K562 (cell line): ENCODE results near the gene CDCA7L. TPM values are rescaled to one million over a fixed set of nuclear protein-coding genes. Genes with fewer than 3 reads are reported as not detected.

ENCODE experiments used
- ETS1 ChIP-seq: conservative IDR thresholded peaks from 2 replicates; pipeline ENCODE4 v1.6.1; 2011; ENCODE audit warnings: low read depth, mild to moderate bottlenecking, low read length; ENCODE audit not compliant: control insufficient read depth
- HIVEP1 ChIP-seq: fragments of 250-450 bp; sonication (Bioruptor Pico); IDR thresholded peaks from 2 replicates; pipeline ENCODE4 v1.4.0; 2020; ENCODE audit warnings: mild to moderate bottlenecking
- HMBOX1 ChIP-seq: sonication (generic); IDR thresholded peaks from 2 replicates; pipeline ENCODE4 v1.6.1; 2016
- NCOA1 ChIP-seq: fragments of 450-650 bp; IDR thresholded peaks from 2 replicates; pipeline ENCODE4 v1.6.1; 2016; ENCODE audit warnings: low read depth
- RCOR1 ChIP-seq, 2 experiments: IDR thresholded peaks; 2 replicates each; pipeline ENCODE4 v1.6.1; 2012; ENCODE audit warnings: low read depth in 2 of 2, low read length in 2 of 2, borderline replicate concordance in 1 of 2, improper control_type of control experiment in 1 of 2
- SMARCA5 ChIP-seq: fragments of 450-650 bp; IDR thresholded peaks from 2 replicates; pipeline ENCODE4 v1.6.1; 2016
- TAL1 ChIP-seq: fragments of 450-650 bp; IDR thresholded peaks from 2 replicates; pipeline ENCODE4 v1.6.1; 2016; ENCODE audit warnings: mild to moderate bottlenecking
- TCF3 ChIP-seq: sonication (generic); formaldehyde crosslinking; IDR thresholded peaks from 2 replicates; pipeline ENCODE4 v1.4.0; 2020; ENCODE audit warnings: mild to moderate bottlenecking, missing genetic modification reagents
- ZNF175 ChIP-seq: fragments of 200-800 bp; sonication (Bioruptor generic); IDR thresholded peaks from 2 replicates; pipeline ENCODE4 v1.6.1; 2016; ENCODE audit warnings: low read depth, mild to moderate bottlenecking, missing genetic modification characterization, missing compliant biosample characterization
- ZNF277 ChIP-seq: fragments of 250-450 bp; sonication (Bioruptor Pico); IDR thresholded peaks from 2 replicates; pipeline ENCODE4 v1.8.0; 2022; ENCODE audit warnings: inconsistent platforms, mild to moderate bottlenecking, moderate library complexity, borderline replicate concordance
- polyA plus RNA-seq, 8 experiments: library from polyadenylated mRNA; depleted of rRNA in 4 of 8; stranded (reverse) in 5 of 8; unstranded in 3 of 8; fragments of >200 nt; fragmentation: Nextera tagmentation in 2 of 8; fragmentation: Illumina TruSeq in 1 of 8; extraction: Ambion mirVana in 2 of 8; extraction: Trizol in 1 of 8; gene quantifications; 2 replicates each; pipeline versions ENCODE4 v1.2.1 to v1.2.3, GENCODE V29; 2011 to 2014; ENCODE audit warnings: inconsistent platforms in 1 of 8, missing spikeins in 1 of 8
- total RNA-seq, 7 experiments: library from RNA; depleted of rRNA in 6 of 7; stranded (reverse); fragments of >200 nt in 6 of 7; fragmentation: Illumina TruSeq in 2 of 7; extraction: Trizol in 2 of 7; gene quantifications; 2 replicates each; pipeline versions ENCODE4 v1.2.1 to v1.2.3, GENCODE V29; 2011 to 2021; ENCODE audit warnings: low replicate concordance in 1 of 7
- TF ChIP-seq, protein P1 (sequence below): fragments of 450-650 bp; IDR thresholded peaks from 2 replicates; pipeline ENCODE4 v1.6.1; 2016; ENCODE audit warnings: mild to moderate bottlenecking, moderate library complexity

Gene CDCA7L
- total and polyA plus RNA-seq, 9 of the 15 experiments (the other 6 are each of a cell fraction or from before 2014, with no cell fraction given): 1.9 to 32.4 (median 3.1) TPM

DNA sequence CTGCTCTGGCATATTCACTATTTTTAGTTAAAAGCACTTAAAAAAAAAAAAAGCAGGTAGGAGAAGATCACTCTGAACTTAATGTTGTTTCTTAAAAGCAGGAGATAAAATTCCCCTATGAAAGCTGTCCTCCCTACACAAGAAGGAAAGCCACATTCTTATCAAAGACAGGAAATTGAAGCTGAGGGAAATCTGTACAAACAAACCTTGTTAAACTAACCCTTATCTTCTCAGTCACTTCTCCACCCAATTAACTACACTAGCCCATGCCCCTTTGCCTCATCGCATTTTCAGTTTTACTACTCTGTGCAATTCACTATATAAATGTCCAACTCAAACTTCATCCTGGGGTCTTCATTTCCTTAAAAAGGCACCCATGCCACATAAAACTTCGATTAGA, 2.7 kb upstream of the CDCA7L start (continued):
- TF ChIP-seq ZNF277 (CRISPR knock-in tag): no peak
- no peak for TF ChIP-seq ZNF175 (CRISPR knock-in tag)
- no peak for TF ChIP-seq NCOA1
- peak in 1 of 2 experiments; percentile 67; a peak in 1 of 4 replicates for TF ChIP-seq RCOR1 (IDR thresholded peaks at IDR 0.05; ENCODE audit: borderline replicate concordance in 1 of 2, low read depth in 2 of 2, low read length in 2 of 2)
- TF ChIP-seq SMARCA5: no peak
- TF ChIP-seq HMBOX1: peak; percentile 78
- TF ChIP-seq, protein P1, sequence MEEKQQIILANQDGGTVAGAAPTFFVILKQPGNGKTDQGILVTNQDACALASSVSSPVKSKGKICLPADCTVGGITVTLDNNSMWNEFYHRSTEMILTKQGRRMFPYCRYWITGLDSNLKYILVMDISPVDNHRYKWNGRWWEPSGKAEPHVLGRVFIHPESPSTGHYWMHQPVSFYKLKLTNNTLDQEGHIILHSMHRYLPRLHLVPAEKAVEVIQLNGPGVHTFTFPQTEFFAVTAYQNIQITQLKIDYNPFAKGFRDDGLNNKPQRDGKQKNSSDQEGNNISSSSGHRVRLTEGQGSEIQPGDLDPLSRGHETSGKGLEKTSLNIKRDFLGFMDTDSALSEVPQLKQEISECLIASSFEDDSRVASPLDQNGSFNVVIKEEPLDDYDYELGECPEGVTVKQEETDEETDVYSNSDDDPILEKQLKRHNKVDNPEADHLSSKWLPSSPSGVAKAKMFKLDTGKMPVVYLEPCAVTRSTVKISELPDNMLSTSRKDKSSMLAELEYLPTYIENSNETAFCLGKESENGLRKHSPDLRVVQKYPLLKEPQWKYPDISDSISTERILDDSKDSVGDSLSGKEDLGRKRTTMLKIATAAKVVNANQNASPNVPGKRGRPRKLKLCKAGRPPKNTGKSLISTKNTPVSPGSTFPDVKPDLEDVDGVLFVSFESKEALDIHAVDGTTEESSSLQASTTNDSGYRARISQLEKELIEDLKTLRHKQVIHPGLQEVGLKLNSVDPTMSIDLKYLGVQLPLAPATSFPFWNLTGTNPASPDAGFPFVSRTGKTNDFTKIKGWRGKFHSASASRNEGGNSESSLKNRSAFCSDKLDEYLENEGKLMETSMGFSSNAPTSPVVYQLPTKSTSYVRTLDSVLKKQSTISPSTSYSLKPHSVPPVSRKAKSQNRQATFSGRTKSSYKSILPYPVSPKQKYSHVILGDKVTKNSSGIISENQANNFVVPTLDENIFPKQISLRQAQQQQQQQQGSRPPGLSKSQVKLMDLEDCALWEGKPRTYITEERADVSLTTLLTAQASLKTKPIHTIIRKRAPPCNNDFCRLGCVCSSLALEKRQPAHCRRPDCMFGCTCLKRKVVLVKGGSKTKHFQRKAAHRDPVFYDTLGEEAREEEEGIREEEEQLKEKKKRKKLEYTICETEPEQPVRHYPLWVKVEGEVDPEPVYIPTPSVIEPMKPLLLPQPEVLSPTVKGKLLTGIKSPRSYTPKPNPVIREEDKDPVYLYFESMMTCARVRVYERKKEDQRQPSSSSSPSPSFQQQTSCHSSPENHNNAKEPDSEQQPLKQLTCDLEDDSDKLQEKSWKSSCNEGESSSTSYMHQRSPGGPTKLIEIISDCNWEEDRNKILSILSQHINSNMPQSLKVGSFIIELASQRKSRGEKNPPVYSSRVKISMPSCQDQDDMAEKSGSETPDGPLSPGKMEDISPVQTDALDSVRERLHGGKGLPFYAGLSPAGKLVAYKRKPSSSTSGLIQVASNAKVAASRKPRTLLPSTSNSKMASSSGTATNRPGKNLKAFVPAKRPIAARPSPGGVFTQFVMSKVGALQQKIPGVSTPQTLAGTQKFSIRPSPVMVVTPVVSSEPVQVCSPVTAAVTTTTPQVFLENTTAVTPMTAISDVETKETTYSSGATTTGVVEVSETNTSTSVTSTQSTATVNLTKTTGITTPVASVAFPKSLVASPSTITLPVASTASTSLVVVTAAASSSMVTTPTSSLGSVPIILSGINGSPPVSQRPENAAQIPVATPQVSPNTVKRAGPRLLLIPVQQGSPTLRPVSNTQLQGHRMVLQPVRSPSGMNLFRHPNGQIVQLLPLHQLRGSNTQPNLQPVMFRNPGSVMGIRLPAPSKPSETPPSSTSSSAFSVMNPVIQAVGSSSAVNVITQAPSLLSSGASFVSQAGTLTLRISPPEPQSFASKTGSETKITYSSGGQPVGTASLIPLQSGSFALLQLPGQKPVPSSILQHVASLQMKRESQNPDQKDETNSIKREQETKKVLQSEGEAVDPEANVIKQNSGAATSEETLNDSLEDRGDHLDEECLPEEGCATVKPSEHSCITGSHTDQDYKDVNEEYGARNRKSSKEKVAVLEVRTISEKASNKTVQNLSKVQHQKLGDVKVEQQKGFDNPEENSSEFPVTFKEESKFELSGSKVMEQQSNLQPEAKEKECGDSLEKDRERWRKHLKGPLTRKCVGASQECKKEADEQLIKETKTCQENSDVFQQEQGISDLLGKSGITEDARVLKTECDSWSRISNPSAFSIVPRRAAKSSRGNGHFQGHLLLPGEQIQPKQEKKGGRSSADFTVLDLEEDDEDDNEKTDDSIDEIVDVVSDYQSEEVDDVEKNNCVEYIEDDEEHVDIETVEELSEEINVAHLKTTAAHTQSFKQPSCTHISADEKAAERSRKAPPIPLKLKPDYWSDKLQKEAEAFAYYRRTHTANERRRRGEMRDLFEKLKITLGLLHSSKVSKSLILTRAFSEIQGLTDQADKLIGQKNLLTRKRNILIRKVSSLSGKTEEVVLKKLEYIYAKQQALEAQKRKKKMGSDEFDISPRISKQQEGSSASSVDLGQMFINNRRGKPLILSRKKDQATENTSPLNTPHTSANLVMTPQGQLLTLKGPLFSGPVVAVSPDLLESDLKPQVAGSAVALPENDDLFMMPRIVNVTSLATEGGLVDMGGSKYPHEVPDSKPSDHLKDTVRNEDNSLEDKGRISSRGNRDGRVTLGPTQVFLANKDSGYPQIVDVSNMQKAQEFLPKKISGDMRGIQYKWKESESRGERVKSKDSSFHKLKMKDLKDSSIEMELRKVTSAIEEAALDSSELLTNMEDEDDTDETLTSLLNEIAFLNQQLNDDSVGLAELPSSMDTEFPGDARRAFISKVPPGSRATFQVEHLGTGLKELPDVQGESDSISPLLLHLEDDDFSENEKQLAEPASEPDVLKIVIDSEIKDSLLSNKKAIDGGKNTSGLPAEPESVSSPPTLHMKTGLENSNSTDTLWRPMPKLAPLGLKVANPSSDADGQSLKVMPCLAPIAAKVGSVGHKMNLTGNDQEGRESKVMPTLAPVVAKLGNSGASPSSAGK: no peak
- no peak for TF ChIP-seq ETS1
- TF ChIP-seq HIVEP1 (CRISPR knock-in tag): no peak
- TF ChIP-seq TAL1: no peak; the same call in 1 of the 2 replicates
- peak; percentile 50; the same call in 1 of the 2 replicates for TF ChIP-seq TCF3
